ENCODE data around the gene MDM1.

MDM1 gene

DNA sequence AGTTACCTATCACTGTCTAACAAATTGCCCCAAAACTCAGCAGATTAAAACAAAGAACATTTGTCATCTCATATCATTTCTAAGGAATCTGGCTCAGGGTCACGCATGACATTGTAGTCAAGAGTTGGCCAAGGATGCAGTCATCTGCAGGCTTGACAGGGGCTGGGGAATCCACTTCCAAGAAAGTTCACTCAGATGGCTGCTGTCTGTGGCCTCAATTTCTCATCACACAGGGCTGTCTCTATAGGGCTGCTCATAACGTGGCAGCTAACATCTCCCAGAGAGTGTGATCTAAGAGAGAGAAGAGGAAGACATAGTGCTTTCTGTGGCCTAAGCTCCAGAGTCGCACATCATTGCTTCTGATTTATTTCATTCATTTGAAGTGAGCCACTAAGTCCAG lies 61.8 kb downstream of the MDM1 start:
- no peak for DNase-seq

DNA sequence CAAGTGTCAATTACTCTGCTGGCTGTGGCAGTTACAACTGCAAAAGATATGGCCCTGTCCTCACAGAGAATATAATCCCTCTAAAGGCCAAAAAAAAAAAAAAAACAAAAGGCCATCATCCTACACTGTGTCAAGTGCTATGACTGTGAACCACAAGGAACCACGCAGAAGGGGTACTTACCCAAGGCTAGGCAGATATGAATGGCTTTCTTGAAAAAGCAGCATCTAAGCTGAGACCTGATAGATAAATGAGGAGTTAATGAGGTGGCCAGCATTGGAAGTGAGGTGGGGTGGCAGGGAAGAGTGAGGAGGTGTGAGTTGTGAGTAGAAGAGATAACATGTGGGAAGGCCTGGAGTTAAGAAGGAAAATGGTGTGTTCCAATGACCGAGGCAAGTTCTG lies 62.4 kb downstream of the MDM1 start:
- DNase-seq: no peak

DNA sequence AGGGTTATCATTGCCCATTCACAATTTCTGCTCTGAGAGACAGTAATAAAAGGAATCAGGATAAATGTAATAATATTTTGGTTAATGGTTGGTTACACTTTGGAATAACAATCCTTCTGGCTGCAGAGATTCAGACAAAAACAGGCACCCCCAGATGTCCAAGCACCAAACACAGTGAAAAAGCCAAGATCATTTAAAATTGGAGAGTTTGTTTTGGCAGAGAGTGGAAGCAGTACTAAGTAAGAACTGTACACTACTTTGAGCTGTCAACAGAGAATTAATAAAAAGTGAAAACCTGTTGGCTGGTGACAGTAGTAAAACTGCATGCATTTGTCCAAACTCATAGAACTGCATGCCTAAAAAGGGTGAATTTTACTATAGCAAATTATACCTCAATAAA lies 63.2 kb downstream of the MDM1 start:
- no peak for DNase-seq

DNA sequence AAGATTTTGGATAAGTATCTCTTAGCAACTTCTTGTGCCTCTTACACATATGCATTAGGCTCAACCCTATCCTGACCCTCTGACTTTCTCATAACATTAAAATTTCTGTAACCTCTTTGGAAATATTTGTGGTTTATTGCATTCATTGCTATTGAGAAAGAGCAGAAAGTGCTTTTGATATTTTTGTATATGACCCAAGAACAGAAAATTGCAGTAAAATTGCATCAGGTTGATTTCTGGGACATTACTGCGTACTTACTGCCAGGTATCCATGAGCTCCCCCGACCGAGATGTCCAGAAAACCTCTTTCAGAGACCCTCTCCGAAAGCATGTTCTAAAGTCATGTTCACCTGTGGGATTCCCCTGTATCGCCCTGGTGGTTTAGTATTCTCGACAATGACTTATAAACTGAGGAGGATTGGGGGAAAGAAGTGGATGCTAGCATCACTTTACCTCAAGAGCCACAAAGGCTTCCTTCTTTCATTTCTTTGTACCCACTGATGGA lies 64.2 kb downstream of the MDM1 start:
- no peak for DNase-seq

DNA sequence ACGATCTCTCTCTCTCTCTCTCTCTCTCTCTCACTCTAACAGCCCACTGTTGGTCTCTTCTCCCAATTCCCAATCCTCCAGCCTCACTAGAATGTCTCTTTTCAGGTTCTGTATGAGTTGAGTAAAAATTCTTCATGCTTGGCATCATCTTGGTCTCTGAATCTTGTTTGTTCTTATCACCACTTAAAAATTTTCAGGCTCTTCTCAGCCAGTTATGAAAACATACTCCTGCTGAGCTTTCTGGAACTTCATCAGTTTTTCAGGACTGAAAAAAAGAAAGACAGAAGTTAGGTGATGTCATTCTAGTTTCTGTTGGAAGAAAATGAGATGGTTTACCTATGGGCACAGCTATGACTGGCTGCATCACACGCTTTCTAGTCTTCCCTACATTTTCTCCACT lies 67.3 kb downstream of the MDM1 start:
- no peak for DNase-seq

DNA sequence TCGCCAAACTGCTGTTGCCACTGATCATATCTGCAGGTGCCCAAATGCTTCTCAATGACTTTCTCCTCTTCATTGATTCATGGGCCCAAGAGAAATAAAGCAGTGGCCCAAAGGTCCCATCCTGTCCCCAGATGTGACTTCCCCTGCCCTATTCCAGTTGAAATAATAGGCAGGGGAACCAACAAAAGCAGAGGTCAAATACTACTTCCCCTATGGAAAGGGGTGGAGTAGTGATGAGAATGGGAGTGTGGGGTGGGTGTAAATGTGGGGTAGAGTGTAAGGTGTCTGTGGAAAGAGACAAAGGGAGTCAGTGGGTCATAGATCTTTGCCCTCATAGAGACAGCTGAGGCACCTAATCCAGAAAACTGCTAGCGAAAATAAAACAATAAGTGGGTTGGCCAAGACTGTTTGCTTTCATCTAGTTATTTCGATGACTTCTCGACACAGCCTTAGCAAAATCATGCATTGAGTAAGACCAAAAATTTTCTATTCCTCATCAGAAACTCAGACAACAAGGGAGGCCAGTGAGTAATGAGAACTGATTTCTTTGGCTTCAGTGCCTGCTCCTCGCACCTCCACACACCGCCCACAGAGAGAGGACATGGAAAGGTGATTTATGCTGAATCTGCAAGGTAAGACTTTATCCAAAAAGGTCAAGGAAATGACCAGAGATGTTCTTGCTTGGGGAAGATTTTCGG lies 67.9 kb downstream of the MDM1 start:
- DNase-seq: no peak

DNA sequence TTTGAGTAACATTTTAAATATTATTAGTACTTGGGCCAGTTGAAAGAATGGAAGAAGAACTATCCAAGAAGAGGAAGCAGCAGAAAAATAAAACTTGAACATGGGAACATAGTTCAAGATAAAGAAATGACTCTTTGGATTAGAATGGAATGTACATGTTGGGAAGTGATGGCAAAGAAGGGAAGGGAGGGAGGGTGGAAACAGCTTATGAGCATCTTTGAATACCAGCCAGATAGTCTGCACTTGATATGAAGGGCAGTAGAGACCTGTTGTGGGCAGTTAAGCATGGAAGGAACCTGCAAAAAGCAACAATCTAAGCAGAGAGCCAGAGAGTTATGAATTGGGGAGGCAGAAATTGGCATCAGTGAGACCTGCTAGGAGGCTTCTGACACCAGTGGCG lies 68.8 kb downstream of the MDM1 start:
- no peak for DNase-seq

DNA sequence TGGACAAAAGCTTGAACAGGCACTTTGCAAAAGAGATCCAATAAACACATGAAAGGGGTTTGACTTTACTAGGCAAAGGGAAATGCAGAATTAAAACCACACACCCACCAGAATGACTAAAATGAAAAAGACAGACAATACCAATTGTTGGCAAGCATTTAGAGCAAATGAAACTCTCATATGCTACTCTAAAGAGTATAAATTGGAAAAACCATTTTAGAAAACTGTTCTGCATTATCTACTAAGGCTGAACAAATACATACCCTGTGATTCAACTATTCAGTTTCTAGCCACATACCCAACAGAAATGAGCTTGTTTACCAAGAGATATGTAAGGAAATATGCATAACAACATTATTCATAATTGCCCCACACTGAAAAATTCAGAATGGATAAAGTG lies 70.3 kb downstream of the MDM1 start:
- no peak for DNase-seq

DNA sequence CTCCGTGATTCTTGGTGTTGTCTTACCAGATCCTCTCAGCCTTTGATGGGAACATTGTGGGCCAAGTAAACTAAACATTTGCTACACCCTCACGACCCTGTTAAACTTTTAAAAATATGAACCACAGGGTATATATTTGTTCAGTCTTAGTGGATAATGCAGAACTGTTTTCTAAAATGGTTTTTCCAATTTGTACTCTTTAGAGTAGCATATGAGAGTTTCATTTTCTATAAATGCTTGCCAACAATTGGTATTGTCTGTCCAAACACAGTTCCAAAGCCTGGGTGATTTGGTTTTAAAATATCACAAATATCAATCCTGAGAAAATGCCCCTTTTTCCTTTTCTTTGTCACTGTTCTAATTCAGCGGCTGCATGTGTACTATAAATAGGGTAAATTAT lies 72.0 kb downstream of the MDM1 start:
- no peak for DNase-seq

DNA sequence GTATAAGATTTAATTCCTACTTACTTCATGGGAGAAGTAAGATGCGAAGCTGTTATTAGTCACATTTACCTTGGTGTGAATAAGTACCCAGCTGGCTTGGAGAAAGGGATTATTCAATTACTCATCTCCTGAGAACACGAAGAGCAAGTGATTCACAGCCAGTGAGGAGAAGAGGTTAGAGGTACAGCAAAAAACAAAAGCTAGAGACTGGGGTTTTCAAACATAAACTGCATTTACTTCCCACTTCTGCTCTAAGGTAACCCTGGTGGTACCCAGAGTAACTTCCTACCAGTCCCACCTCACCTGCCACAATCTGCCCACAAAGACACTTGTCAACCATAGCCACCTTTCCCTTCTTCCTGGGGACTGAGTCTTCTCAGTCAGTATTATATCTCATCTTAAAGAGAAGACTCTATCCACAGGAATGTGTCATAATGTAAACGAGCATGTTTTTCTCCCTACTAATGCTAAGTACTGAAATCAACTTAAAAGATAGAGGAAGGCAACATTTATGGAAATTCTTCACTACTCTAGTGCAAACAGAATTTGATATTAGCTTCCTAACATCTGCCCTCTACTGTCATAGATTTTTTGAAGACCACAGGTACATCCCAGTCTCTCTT lies 72.7 kb downstream of the MDM1 start:
- no peak for DNase-seq

DNA sequence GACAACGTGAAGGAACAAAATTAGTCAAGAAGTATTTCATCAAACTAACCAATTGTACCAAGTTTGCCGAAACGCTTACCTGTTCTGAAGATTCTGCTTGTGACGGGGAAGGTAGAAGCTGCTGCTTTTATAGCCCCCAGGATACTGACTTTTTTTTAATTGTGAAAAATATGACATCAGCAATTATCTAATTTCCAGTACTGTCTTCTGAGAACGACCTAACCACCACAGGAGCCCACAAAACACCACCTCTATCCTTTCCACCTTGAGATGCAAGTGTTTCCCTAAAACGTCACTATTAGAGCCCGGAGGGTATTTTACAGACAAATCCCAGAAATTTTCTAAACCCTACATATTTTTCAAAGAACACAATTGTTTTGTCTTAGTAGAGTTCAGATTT lies 78.7 kb downstream of the MDM1 start, which contains the start of gene IL22:
TSS of gene IL22 (minus strand) at position 101 of the 400 bp plus-strand sequence. CDS start 156 bp downstream, outside the sequence.
- DNase-seq: no peak

DNA sequence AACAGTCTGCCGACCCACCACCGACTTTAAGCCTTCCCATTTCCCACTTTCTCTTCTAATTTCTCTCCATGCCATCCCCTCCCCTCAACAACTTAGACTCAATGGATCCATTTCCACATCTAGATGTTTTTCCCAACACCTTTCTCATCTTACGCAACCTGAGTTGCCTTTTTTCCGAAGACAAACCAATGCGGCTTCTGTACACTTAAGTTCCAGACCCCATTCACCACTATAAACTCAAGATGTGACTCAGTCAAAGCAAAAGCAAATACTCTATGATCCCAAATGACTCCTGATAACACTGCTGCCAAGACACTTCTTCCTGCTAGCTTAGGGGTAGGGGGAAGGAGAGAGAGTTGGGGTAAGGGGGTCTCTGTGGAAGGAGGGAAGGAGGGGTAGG lies 80.1 kb downstream of the MDM1 start:
- DNase-seq: no peak

DNA sequence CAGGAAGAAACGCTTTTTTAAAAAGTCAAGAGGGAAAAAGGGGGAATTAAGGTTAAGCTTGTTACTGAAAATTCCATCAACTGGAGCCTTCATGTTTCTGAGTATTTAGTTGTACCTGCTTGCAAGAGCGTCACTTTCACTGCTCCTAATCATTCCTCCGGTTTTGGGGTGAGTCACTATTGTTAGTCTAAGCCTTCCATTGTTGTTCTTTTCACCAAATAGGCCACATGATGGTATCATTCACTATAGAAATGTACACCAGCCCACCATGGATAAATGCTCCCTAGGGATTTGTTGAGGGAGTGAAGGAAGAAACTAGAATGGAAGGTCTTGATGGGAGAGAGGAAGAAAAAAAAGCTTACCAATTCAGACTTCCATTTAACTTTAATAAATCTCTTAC lies 81.7 kb downstream of the MDM1 start:
- DNase-seq: no peak

DNA sequence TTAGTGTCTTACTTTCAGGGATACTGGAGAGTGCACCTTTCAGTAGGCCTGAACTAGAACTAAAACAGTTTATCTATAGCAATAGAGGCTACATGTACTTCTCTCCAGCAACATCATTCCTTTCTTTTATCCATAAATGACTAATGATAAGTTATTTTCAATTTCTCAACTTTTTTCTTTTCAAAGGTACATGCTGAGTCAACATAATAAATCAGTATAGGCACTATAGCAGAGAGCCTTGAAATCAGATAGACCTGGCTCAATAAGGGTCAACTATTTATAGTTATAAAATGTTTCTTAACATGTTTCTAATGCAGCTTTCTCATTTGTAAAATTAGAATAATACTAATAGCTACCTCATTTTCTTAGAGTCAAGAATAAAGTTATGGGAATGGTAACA lies 84.4 kb downstream of the MDM1 start:
- DNase-seq: no peak

DNA sequence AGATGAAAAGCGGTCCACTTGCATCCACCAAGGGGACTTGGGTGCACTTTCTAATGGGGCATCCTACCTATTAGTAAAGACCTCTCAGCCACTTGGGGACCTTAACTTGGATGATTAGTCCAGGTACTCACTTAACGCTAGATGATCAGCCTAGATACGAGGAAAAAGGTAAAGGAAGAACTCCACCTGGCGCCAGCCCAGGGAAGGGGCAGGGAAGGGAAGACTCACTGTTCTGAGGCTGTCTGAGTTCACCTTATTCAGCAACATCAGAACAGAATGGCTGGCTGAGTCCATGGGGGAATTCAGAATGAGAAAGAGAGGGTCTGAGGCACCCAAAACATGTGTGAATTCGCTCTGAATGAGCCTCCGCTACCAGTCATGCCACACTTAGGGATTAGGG lies 85.8 kb downstream of the MDM1 start:
- DNase-seq: no peak

DNA sequence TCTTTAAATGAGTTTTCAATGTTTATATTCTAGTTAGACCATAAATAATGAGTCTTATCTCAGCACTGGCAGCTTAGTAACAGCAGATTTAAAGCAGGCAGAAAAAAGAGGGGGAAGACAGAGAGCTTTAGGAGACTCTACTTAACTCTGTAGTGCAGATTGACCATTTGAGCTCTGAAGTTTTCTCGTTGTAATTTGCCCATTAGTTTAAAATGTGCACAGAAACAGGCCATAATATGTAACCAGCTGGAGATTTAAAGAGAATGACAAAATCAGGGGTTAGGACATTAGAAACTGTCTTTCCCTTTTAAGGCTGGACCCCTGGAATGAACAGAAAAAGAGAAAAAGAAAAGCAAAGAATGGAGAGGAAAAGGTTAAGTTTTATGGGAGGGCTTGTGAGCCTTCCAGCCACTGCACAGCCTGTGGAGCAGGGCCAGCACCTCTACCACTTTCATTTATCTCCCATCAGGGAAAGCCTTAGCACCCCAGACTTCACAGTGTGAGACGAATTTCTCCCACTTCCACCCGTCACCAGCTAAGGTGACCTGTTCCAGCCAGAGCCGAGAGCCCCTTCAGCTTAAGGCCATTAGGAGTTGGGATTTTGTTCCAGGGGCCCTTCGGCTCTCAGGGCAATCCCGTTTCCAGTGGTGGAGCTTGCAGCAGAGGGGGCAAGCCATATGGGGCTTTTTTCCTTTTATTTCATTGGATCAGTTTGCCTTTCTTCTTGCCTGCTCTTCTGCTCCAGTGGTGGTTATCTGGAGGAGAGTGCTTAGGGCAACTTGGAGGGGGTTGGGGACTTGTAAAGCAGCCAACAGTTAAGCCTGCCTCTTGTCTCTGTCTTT lies 86.8 kb downstream of the MDM1 start:
- DNase-seq: no peak

All from cortex of kidney (tissue), 1 donor.